ENCODE data around the gene MB21D2.

The MB21D2 gene

GRCh38 chr3:192892981-192893700 is 24.5 kb downstream of the MB21D2 start:
- Histone ChIP-seq H3K27me3 (ENCODE audit: insufficient read depth, poor library complexity, severe bottlenecking) (no peaks in the 10 kb centered on the region), H3K27ac (replicated peaks) (no peak overlapping the region), H3K4me3 (replicated peaks; ENCODE audit: insufficient read depth, low read length) (no peak overlapping the region)
- TF ChIP-seq POLR2AphosphoS5 (IDR thresholded peaks at IDR 0.05; ENCODE audit: low read depth) (no peak), CTCF (IDR thresholded peaks at IDR 0.05; ENCODE audit: insufficient read depth, low read length) (no peak), SPI1 (IDR thresholded peaks at IDR 0.05; ENCODE audit: borderline replicate concordance, low read depth) (no peak), GABPA (IDR thresholded peaks at IDR 0.05; ENCODE audit: low read depth) (no peak)
- DNase-seq (ENCODE audit: low read depth in 1 of 2, low spot score in 1 of 2), result peak in 1 of 2 experiments; percentile 4

GRCh38 chr3:192890347-192891335 is 27.0 kb downstream of the MB21D2 start:
- no peak for DNase-seq (ENCODE audit: low read depth in 1 of 2, low spot score in 1 of 2)
- no peaks in the 10 kb centered on the region for H3K27me3 ChIP-seq (ENCODE audit: insufficient read depth, poor library complexity, severe bottlenecking)
- no peak overlapping the region for H3K4me3 ChIP-seq (replicated peaks; ENCODE audit: insufficient read depth, low read length)
- H3K27ac ChIP-seq (replicated peaks), result no peak overlapping the region
- TF ChIP-seq GABPA (IDR thresholded peaks at IDR 0.05; ENCODE audit: low read depth) (no peak), CTCF (IDR thresholded peaks at IDR 0.05; ENCODE audit: insufficient read depth, low read length) (no peak), SPI1 (IDR thresholded peaks at IDR 0.05; ENCODE audit: borderline replicate concordance, low read depth) (no peak), REST (IDR thresholded peaks at IDR 0.05; ENCODE audit: insufficient replicate concordance, low read depth) (no peak), POLR2AphosphoS5 (IDR thresholded peaks at IDR 0.05; ENCODE audit: low read depth) (no peak)

- DNase-seq (ENCODE audit: low read depth in 1 of 2, low spot score in 1 of 2), result no peak
- Histone ChIP-seq H3K27ac (replicated peaks) (no peak overlapping the region), H3K4me3 (replicated peaks; ENCODE audit: insufficient read depth, low read length) (no peak overlapping the region), H3K27me3 (ENCODE audit: insufficient read depth, poor library complexity, severe bottlenecking) (no peaks in the 10 kb centered on the region)
- TF ChIP-seq GABPA (IDR thresholded peaks at IDR 0.05; ENCODE audit: low read depth) (no peak), CTCF (IDR thresholded peaks at IDR 0.05; ENCODE audit: insufficient read depth, low read length) (no peak), SPI1 (IDR thresholded peaks at IDR 0.05; ENCODE audit: borderline replicate concordance, low read depth) (no peak), REST (IDR thresholded peaks at IDR 0.05; ENCODE audit: insufficient replicate concordance, low read depth) (no peak), POLR2AphosphoS5 (IDR thresholded peaks at IDR 0.05; ENCODE audit: low read depth) (no peak)
Measured at GRCh38 chr3:192889679-192890078, 28.0 kb downstream of the MB21D2 start.
